Heart right ventricle (tissue), 16 donors: ENCODE measurements around the gene SNAP23. TPM values are rescaled to one million over a fixed set of nuclear protein-coding genes. Genes with fewer than 3 reads are reported as not detected.

Experiments
- ATAC-seq, 8 donors: fragments of 200-7000 bp; cut with Tn5 transposase; one replicate each; pipeline ENCODE4 v1.9.1; 2020; ENCODE audit warnings: mild to moderate bottlenecking in 8 of 8, moderate library complexity in 8 of 8, moderate number of reproducible peaks in 1 of 8
- DNase-seq, 2 donors: peaks; one replicate each; pipeline ENCODE4 v3.0.0-alpha.2; 2020
- H3K27ac ChIP-seq, 10 donors: fragments of 200-600 bp; sonication (generic) in 2 of 10; one replicate each; pipeline versions ENCODE4 v1.5.0 to v1.8.0; 2020 to 2022; ENCODE audit warnings: mild to moderate bottlenecking in 3 of 10
- H3K27me3 ChIP-seq, 7 donors: fragments of 200-600 bp; one replicate each; pipeline ENCODE4 v1.8.0; 2021 to 2022; ENCODE audit warnings: mild to moderate bottlenecking in 2 of 7
- H3K36me3 ChIP-seq, 9 donors: fragments of 200-600 bp; sonication (generic) in 1 of 9; one replicate each; pipeline versions ENCODE4 v1.5.0 to v1.8.0; 2020 to 2022; ENCODE audit warnings: mild to moderate bottlenecking in 2 of 9
- H3K4me1 ChIP-seq, 9 donors: fragments of 200-600 bp; sonication (generic) in 1 of 9; one replicate each; pipeline versions ENCODE4 v1.5.0 to v1.8.0; 2020 to 2022; ENCODE audit warnings: mild to moderate bottlenecking in 4 of 9
- H3K4me3 ChIP-seq, 10 donors: fragments of 200-600 bp; sonication (generic) in 2 of 10; one replicate each; pipeline versions ENCODE4 v1.5.0 to v1.8.0; 2020 to 2022; ENCODE audit warnings: mild to moderate bottlenecking in 7 of 10, moderate library complexity in 2 of 10
- H3K9me3 ChIP-seq, 11 donors: fragments of 200-600 bp in 10 of 11; sonication (generic) in 2 of 11; one replicate each; pipeline versions ENCODE4 v1.5.0 to v1.8.0; 2013 to 2022; ENCODE audit warnings: mild to moderate bottlenecking in 2 of 11, control low read depth in 1 of 11, moderate library complexity in 1 of 11
- WGBS, 2 donors: extraction: QIAGEN DNeasy Blood & Tissue Kit; methylation state at CpG; one replicate each; pipeline ENCODE4 v1.1.7; 2013; ENCODE audit warnings: inconsistent platforms in 1 of 2; 5-methylcytosine and 5-hydroxymethylcytosine counted together
- intact Hi-C, 10 donors: fragments of 100-400 bp; cut with DNase I; formaldehyde crosslinking; loops; one replicate each; pipeline versions ENCODE4 v1.11.1 to v1.14.2; 2022
- polyA plus RNA-seq, 2 donors: library from polyadenylated mRNA; stranded (reverse); fragments of 200-250 nt; gene quantifications; one replicate each; pipeline ENCODE4 v1.2.3, GENCODE V29; 2013
- total RNA-seq, 10 donors: library from RNA; stranded (reverse); fragmentation: NEBNext Ultra II Directional in 3 of 10; extraction: Animal tissue kit (Norgen Biotek cat#: 25700) in 3 of 10; gene quantifications; one replicate each; pipeline versions ENCODE4 v1.2.1 to v1.2.4, GENCODE V29; 2021 to 2023
- TF ChIP-seq, protein P1 (sequence below), 9 donors: fragments of 200-600 bp; sonication (generic) in 2 of 9; IDR thresholded peaks; one replicate each; pipeline versions ENCODE4 v1.5.0 to v1.8.0; 2021 to 2022; ENCODE audit warnings: antibody characterized with exemption in 9 of 9, mild to moderate bottlenecking in 5 of 9, moderate library complexity in 1 of 9
- donor health status: Arrhythmogenic right ventricular cardiomyopathy.
- donor health status: ischemic (EF 13 %, LVEDD 7.1; RV severe dilation, severe dysfunction).
- donor health status: healthy with polysubstance abuse.
- donor health status: DM: no; HTN: yes; CAD: no.
- donor health status: DM: no; HTN: no; CAD: no.
- donor health status: ischemic (EF 25% LVEDD 6.9; RV normal size, moderate dysfunction).
- donor health status: ischemic (EF 25% LVEDD 5.7; RV mildly dilated, moderate dysfunction).
- donor health status: healthy.
- donor health status: DM: yes; HTN: yes; CAD: no.
- donor health status: Ischemic cardiomyopathy.
- donor health status: ischemic (EF 35%, LVEDD 5.7; RV mildly dilated, moderate dysfunction).
- donor health status: nonischemic (EF 11% LVEDD 7.7; RV severe dilation, severe dysfunction).
- donor health status: DM: yes; HTN: yes; CAD: no.
- donor health status: PGD.
- donor health status: ischemic (EF 29% LVEDD 5.4; RV normal size, mild dysfunction).
- donor health status: nonischemic (EF 23%, LVEDD 6.1; RV moderate dilation, normal function).

SNAP23 gene
- total and polyA plus RNA-seq, 12 donors, result 24.8 to 87.9 (median 46.6) TPM

DNA sequence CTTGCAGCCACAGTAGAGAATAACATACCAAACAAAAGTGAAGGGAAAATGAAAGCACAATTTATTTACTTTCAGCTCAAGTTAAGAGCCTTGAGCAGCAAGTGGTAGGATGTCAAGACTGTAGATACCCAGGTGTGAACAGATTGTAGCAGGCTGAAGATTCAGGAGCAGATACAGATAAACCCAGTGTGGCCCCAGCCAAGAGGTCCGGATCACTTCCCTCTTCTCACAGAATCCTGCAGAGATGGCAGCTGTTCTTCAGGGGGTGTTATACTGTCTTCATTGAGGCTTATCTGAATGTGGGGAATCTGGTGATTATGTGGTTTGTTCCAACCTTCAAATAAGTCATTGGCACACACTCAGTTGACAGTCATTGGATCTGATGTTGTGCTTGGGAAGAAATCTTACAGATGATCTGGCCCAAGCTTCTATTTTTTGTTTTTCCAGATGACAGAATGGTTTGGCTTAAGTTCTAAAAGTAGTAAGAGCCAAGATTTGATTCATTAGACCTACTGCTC is 82.1 kb downstream of the SNAP23 start:
- ATAC-seq (no peak), DNase-seq (no peak)
- H3K4me1 ChIP-seq, result peaks cover 0 to 66% (median 61%) of the 10 kb centered on the region in 9 donors
- TF ChIP-seq, protein P1, sequence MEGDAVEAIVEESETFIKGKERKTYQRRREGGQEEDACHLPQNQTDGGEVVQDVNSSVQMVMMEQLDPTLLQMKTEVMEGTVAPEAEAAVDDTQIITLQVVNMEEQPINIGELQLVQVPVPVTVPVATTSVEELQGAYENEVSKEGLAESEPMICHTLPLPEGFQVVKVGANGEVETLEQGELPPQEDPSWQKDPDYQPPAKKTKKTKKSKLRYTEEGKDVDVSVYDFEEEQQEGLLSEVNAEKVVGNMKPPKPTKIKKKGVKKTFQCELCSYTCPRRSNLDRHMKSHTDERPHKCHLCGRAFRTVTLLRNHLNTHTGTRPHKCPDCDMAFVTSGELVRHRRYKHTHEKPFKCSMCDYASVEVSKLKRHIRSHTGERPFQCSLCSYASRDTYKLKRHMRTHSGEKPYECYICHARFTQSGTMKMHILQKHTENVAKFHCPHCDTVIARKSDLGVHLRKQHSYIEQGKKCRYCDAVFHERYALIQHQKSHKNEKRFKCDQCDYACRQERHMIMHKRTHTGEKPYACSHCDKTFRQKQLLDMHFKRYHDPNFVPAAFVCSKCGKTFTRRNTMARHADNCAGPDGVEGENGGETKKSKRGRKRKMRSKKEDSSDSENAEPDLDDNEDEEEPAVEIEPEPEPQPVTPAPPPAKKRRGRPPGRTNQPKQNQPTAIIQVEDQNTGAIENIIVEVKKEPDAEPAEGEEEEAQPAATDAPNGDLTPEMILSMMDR (IDR thresholded peaks at IDR 0.05), result no peak
- peak overlapping the region in 6 of 10 donors; percentile 22 to 48 (median 34) for H3K27ac ChIP-seq
- H3K4me3 ChIP-seq, result peak overlapping the region in 6 of 10 donors; percentile 2 to 96 (median 90)
- intact Hi-C loops, result loop anchor here in 1 of 10 donors (5.0 to 10.0 kb wide), 2 partner anchors 70 to 83 kb away; partner anchors contain the start of genes SNAP23 and ZNF106
- no peaks in the 10 kb centered on the region for H3K27me3 ChIP-seq
- WGBS, 2 donors, result 21 to 39% methylated on average over 1 of the region's 1 CpG
- H3K36me3 ChIP-seq, result no peaks in the 10 kb centered on the region
- no peaks in the 10 kb centered on the region for H3K9me3 ChIP-seq

DNA sequence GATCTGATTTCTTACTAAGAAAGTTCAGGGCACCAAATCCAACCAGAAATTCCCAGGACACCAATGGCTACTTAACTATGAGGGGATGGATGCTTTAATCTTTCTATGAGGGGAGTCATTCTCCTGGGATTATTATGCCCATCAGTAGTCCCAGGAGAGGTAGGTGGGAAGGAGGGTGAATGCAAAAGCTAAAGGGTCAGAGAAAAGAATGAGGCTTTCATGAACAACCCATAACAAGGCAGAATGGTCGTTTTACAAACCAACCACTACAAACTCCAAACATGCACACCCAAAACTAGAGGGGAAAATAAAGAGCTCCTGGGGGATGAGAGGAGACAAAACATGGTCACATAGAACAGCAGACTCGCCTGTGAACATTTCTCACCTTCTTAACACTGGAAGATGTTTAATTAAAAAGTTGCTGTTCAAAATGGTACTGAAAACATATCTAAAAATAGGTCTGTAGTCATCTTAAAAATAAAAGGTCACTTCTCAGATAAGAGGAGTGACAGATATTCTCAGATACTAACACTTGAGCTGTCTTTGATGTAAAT is 83.6 kb downstream of the SNAP23 start:
- intact Hi-C loops, result loop anchor here in 1 of 10 donors (5.0 to 10.0 kb wide), 2 partner anchors 68 to 84 kb away; partner anchors contain the start of genes SNAP23 and ZNF106
- TF ChIP-seq, protein P1 (IDR thresholded peaks at IDR 0.05), result no peak
- Histone ChIP-seq H3K27ac (no peak overlapping the region), H3K4me3 (no peak overlapping the region), H3K9me3 (no peaks in the 10 kb centered on the region), H3K27me3 (no peaks in the 10 kb centered on the region), H3K4me1 (peaks cover 0 to 81% (median 76%) of the 10 kb centered on the region in 9 donors), H3K36me3 (no peaks in the 10 kb centered on the region)
- ATAC-seq (no peak), DNase-seq (no peak)
- 90 to 92% methylated on average over 2 of the region's 2 CpGs for WGBS, 2 donors

DNA sequence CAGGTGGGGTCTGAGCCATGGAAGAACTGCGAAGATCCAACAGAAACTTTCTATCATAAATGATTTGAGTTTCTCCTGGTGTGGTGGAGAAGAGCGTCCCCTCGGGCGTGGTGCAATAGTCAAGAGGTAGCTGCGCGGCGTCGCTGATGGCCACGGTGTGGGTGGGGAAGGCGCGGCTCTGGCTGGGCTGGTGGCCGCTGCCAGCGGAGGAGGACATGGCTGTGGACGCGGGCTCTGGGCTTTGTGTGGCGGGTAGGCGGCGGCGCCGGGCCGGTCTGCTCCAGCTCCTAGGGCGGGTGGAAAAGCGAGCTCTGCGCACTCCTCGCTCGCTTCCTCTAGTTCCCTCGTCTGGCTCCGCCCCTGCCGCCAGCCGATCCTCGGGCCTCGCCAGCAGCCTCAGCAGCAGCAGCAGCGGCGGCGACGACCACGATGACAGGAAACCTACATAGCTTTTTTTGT is 85.9 kb downstream of the SNAP23 start:
- DNase-seq, result peak; percentile 88 to 90
- H3K4me1 ChIP-seq, result peaks cover 0 to 88% (median 75%) of the 10 kb centered on the region in 9 donors
- peaks cover 0 to 12% (median 6%) of the 10 kb centered on the region in 9 donors for H3K36me3 ChIP-seq
- H3K27ac ChIP-seq, result peak overlapping the region; percentile 57 to 85 (median 76)
- TF ChIP-seq, protein P1 (IDR thresholded peaks at IDR 0.05), result peak in 2 of 9 donors; percentile 28 to 39
- H3K4me3 ChIP-seq, result peak overlapping the region in 9 of 10 donors; percentile 28 to 56 (median 51)
- 1 to 2% methylated on average over 37 of the region's 37 CpGs for WGBS, 2 donors
- H3K27me3 ChIP-seq, result no peaks in the 10 kb centered on the region
- H3K9me3 ChIP-seq, result no peaks in the 10 kb centered on the region
- ATAC-seq, result peak; percentile 91 to 96 (median 95)
- intact Hi-C loops, result loop anchor here in 3 of 10 donors (10.0 kb wide), 1 partner anchor 64 kb away; no protein-coding TSS in a partner anchor

Other genes starting within 250 kb of the SNAP23 start
- 10 to 100 TPM; 15.4 to 25.8 (median 18.9) TPM for gene GANC, start 222.4 kb upstream of the SNAP23 start, total RNA-seq
- 1 to 10 TPM; 5.3 to 7.9 TPM for gene GANC, start 222.4 kb upstream of the SNAP23 start, polyA plus RNA-seq
- gene TMEM87A, start 222.2 kb upstream of the SNAP23 start, total RNA-seq, result 10 to 100 TPM; 17.5 to 25.9 (median 21.3) TPM
- gene TMEM87A, start 222.2 kb upstream of the SNAP23 start, polyA plus RNA-seq, result 10 to 100 TPM; 10.3 to 15.4 TPM
- gene CAPN3, start 136.1 kb upstream of the SNAP23 start, total RNA-seq, result 10 to 100 TPM in 1 of 10 donors, 1 to 10 TPM in 9; 2.6 to 10.6 (median 5.7) TPM
- gene CAPN3, start 136.1 kb upstream of the SNAP23 start, polyA plus RNA-seq, result 10 to 100 TPM in 1 of 2 donors, 1 to 10 TPM in 1; 2.7 to 33.9 TPM
- gene ZNF106, start 4.5 kb upstream of the SNAP23 start, total RNA-seq, result 100 to 1,000 TPM; 390 to 945 (median 812) TPM
- gene ZNF106, start 4.5 kb upstream of the SNAP23 start, polyA plus RNA-seq, result 10 to 100 TPM; 52.6 to 67.2 TPM
- gene LRRC57, start 53.2 kb downstream of the SNAP23 start, total RNA-seq, result 10 to 100 TPM; 12.1 to 24.6 (median 16.6) TPM
- gene LRRC57, start 53.2 kb downstream of the SNAP23 start, polyA plus RNA-seq, result 1 to 10 TPM; 3.7 to 6.9 TPM
- 10 to 100 TPM in 8 of 10 donors, 1 to 10 TPM in 2; 8.5 to 17.0 (median 11.9) TPM for gene HAUS2, start 53.2 kb downstream of the SNAP23 start, total RNA-seq
- 1 to 10 TPM; 5.5 to 9.1 TPM for gene HAUS2, start 53.2 kb downstream of the SNAP23 start, polyA plus RNA-seq
- 1 to 10 TPM; 2.7 to 9.6 (median 6.1) TPM for gene STARD9, start 80.0 kb downstream of the SNAP23 start, total RNA-seq
- gene STARD9, start 80.0 kb downstream of the SNAP23 start, polyA plus RNA-seq, result 10 to 100 TPM in 1 of 2 donors, 1 to 10 TPM in 1; 2.3 to 15.7 TPM
- 1 to 10 TPM; 4.4 to 9.0 (median 6.8) TPM for gene CDAN1, start 241.5 kb downstream of the SNAP23 start, total RNA-seq
- gene CDAN1, start 241.5 kb downstream of the SNAP23 start, polyA plus RNA-seq, result 10 to 100 TPM in 1 of 2 donors, 1 to 10 TPM in 1; 4.9 to 13.8 TPM